GM23338 (cell line): ENCODE measurements around the gene C2CD4B. TPM values are rescaled to one million over a fixed set of nuclear protein-coding genes. Genes with fewer than 3 reads are reported as not detected.

ENCODE experiments used
- ATAC-seq: fragments of 200-7000 bp; cut with Tn5 transposase; 3 replicates; pipeline ENCODE4 v1.9.1; 2020
- DNase-seq: peaks from one replicate; pipeline ENCODE4 v3.0.0-alpha.2; 2015; ENCODE audit warnings: low spot score
- H2AFZ ChIP-seq: fragments of 200-600 bp; sonication (generic); 2 replicates; pipeline ENCODE4 v1.8.0; 2016; ENCODE audit warnings: antibody characterized with exemption, mild to moderate bottlenecking, moderate library complexity
- H3F3A ChIP-seq: fragments of 200-600 bp; sonication (generic); replicated peaks from 2 replicates; pipeline ENCODE4 v1.8.0; 2017; ENCODE audit warnings: antibody characterized with exemption, mixed run types, low read depth
- H3K27ac ChIP-seq: fragments of 200-600 bp; sonication (generic); 2 replicates; pipeline ENCODE4 v1.6.1; 2016; ENCODE audit warnings: low read depth
- H3K27me3 ChIP-seq: fragments of 200-600 bp; sonication (generic); 2 replicates; pipeline ENCODE4 v1.8.0; 2016; ENCODE audit warnings: mild to moderate bottlenecking, mixed run types, moderate library complexity; ENCODE audit not compliant: insufficient read depth
- H3K36me3 ChIP-seq: fragments of 200-600 bp; sonication (generic); 2 replicates; pipeline ENCODE4 v1.8.0; 2016; ENCODE audit warnings: mild to moderate bottlenecking; ENCODE audit not compliant: insufficient read depth
- H3K4me1 ChIP-seq: fragments of 200-600 bp; sonication (generic); 2 replicates; pipeline ENCODE4 v1.8.0; 2016; ENCODE audit warnings: mild to moderate bottlenecking, moderate library complexity; ENCODE audit not compliant: insufficient read depth
- H3K4me2 ChIP-seq: fragments of 200-600 bp; sonication (generic); 2 replicates; pipeline ENCODE4 v1.7.1; 2017; ENCODE audit warnings: mixed run types
- H3K4me3 ChIP-seq: fragments of 200-600 bp; sonication (generic); 2 replicates; pipeline ENCODE4 v1.6.1; 2016; ENCODE audit warnings: mixed run types
- H3K79me2 ChIP-seq: fragments of 200-600 bp; sonication (generic); replicated peaks from 2 replicates; pipeline ENCODE4 v1.8.0; 2017; ENCODE audit warnings: mild to moderate bottlenecking; ENCODE audit not compliant: insufficient read depth
- H3K9me2 ChIP-seq: fragments of 200-600 bp; sonication (generic); 2 replicates; pipeline ENCODE4 v1.8.0; 2017; ENCODE audit not compliant: insufficient read depth
- H4K20me1 ChIP-seq: fragments of 200-600 bp; sonication (generic); replicated peaks from 2 replicates; pipeline ENCODE4 v1.8.0; 2017; ENCODE audit warnings: mild to moderate bottlenecking; ENCODE audit not compliant: insufficient read depth
- H3K27ac Mint-ChIP-seq: 2 replicates; pipeline ENCODE4 v1.8.0; 2020; ENCODE audit warnings: inconsistent platforms, mild to moderate bottlenecking, moderate library complexity, mixed read lengths
- H3K27me3 Mint-ChIP-seq: 3 replicates; pipeline ENCODE4 v1.8.0; 2022; ENCODE audit warnings: low read depth, mild to moderate bottlenecking, moderate library complexity, mixed read lengths, inconsistent platforms; ENCODE audit not compliant: insufficient read depth, poor library complexity
- H3K36me3 Mint-ChIP-seq: 3 replicates; pipeline ENCODE4 v1.8.0; 2021; ENCODE audit warnings: low read depth, mild to moderate bottlenecking, inconsistent platforms, moderate library complexity, mixed read lengths
- H3K4me1 Mint-ChIP-seq: 3 replicates; pipeline ENCODE4 v1.8.0; 2020; ENCODE audit warnings: mild to moderate bottlenecking, inconsistent platforms, mixed read lengths
- H3K4me3 Mint-ChIP-seq: 3 replicates; pipeline ENCODE4 v1.8.0; 2021; ENCODE audit warnings: moderate library complexity, mild to moderate bottlenecking, inconsistent platforms, mixed read lengths
- H3K9me3 Mint-ChIP-seq: 3 replicates; pipeline ENCODE4 v1.8.0; 2020; ENCODE audit warnings: moderate library complexity, mild to moderate bottlenecking, inconsistent platforms, mixed read lengths
- CREB1 ChIP-seq: fragments of 250-450 bp; sonication (Bioruptor Pico); IDR thresholded peaks from 2 replicates; pipeline ENCODE4 v1.5.0; 2020; ENCODE audit warnings: low read depth, mild to moderate bottlenecking, moderate library complexity
- EZH2 ChIP-seq: fragments of 200-600 bp; sonication (generic); IDR thresholded peaks from one replicate; pipeline ENCODE4 v1.8.0; 2017; ENCODE audit warnings: antibody characterized with exemption, mild to moderate bottlenecking, low read depth; ENCODE audit not compliant: unreplicated experiment
- JUNB ChIP-seq: IDR thresholded peaks from one replicate; pipeline ENCODE4 v1.6.1; 2016; ENCODE audit warnings: antibody characterized with exemption; ENCODE audit not compliant: unreplicated experiment
- NANOG ChIP-seq: IDR thresholded peaks from 2 replicates; pipeline ENCODE4 v1.6.1; 2016; ENCODE audit warnings: antibody characterized with exemption, borderline replicate concordance
- POLR2AphosphoS5 ChIP-seq: IDR thresholded peaks from 2 replicates; pipeline ENCODE4 v1.6.1; 2016; ENCODE audit warnings: antibody characterized with exemption, low read depth
- STAT1 ChIP-seq: IDR thresholded peaks from one replicate; pipeline ENCODE4 v1.6.1; 2016; ENCODE audit warnings: antibody characterized with exemption; ENCODE audit not compliant: unreplicated experiment
- ZNF114 ChIP-seq: fragments of 250-450 bp; sonication (Bioruptor Pico); IDR thresholded peaks from 2 replicates; pipeline ENCODE4 v1.5.0; 2020; ENCODE audit warnings: mild to moderate bottlenecking, moderate library complexity
- ZNF331 ChIP-seq: fragments of 250-450 bp; sonication (Bioruptor Pico); IDR thresholded peaks from 2 replicates; pipeline ENCODE4 v1.5.0; 2020; ENCODE audit warnings: low read depth, mild to moderate bottlenecking, moderate library complexity
- long read RNA-seq: library from polyadenylated mRNA; unstranded; transcript quantifications from one replicate; pipeline ENCODE4 v2.0.0, GENCODE V29; 2020; ENCODE audit not compliant: unreplicated experiment
- polyA plus RNA-seq: library from polyadenylated mRNA; unstranded; fragments of >200 nt; fragmentation: Nextera tagmentation; extraction: Ambion mirVana; gene quantifications from 2 replicates; pipeline ENCODE4 v1.2.1, GENCODE V29; 2016
- total RNA-seq: library from RNA; depleted of rRNA; stranded (reverse); fragments of >200 nt; shearing (Covaris generic); gene quantifications from 2 replicates; pipeline ENCODE4 v1.2.3, GENCODE V29; 2014; rRNA removed
- TF ChIP-seq, protein P1 (sequence below): IDR thresholded peaks from 2 replicates; pipeline ENCODE4 v1.6.1; 2016; ENCODE audit warnings: antibody characterized with exemption
- TF ChIP-seq, protein P2 (sequence below), 2 experiments: fragments of 200-600 bp in 1 of 2; sonication (generic) in 1 of 2; conservative IDR thresholded peaks; 2 replicates each; pipeline versions ENCODE4 v1.5.1 to v1.6.1; 2016 to 2017; ENCODE audit warnings: antibody characterized with exemption in 2 of 2, low read depth in 2 of 2, mild to moderate bottlenecking in 2 of 2, moderate library complexity in 1 of 2
- TF ChIP-seq, protein P3 (sequence below): fragments of 250-450 bp; sonication (Bioruptor Pico); IDR thresholded peaks from 2 replicates; pipeline ENCODE4 v1.5.0; 2020; ENCODE audit warnings: mild to moderate bottlenecking, moderate library complexity
- TF ChIP-seq, protein P4 (sequence below): IDR thresholded peaks from one replicate; pipeline ENCODE4 v1.6.1; 2018; ENCODE audit warnings: antibody characterized with exemption; ENCODE audit not compliant: unreplicated experiment

Gene C2CD4B, protein sequence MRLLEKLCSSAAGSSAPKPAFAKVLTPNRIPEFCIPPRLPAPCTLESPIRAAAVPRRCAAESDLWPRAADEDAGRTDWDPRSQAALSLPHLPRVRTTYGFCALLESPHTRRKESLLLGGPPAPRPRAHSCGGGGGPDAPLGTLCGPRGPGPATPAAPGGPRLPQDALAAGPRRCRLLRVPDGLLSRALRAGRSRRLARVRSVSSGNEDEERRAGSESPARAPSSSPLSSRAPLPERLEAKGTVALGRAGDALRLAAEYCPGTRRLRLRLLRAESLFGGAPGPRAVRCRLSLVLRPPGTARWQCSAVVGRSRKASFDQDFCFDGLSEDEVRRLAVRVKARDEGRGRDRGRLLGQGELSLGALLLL
- 1.3 and 1.5 TPM in 2 replicates for total RNA-seq
- 0.31 TPM in 1 of 2 replicates, not detected in the other for polyA plus RNA-seq
- long read RNA-seq: 0 reads

DNA sequence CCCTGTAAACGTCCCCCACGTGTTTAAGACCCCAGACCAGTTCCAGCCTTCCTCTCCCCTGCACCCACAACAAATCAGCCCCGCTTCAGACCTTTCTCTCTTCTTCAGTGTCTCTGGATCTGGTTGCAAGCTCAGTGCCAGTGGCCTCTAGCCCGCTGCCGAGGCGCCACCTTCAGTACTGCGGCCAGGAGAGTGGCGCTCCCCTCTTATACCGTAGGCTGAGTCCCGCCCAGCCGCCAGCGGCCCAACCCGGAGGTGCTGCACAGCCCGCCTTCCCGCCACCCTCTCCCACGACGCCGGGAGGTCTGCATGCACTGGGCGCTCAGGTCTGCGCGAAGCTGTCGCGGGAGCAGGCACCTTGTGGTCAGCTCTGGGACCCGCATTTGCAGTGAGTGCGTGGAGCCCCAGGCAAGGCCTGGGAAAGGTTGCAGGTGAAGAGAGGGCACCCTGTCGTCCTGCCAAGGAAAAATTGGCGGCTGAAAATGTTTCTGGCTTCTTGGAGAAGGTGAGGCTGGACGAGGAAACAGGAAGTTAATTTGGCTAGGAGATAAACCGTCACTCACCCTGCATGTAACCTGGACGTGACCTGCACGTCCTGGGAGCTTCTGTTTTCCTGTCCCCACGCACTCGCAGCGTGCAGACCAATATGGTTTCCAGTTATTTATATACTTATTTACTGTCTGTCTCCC is at the start of gene C2CD4B:
TSS of gene C2CD4B (minus strand) at position 182 of the 689 bp plus-strand sequence. CDS start 301 bp downstream, outside the sequence.
- Mint-ChIP-seq H3K36me3 (no peaks in the 10 kb centered on the region; the same call in 2 of the 3 replicates), H3K9me3 (peaks cover 4% of the 10 kb centered on the region; the same call in 1 of the 3 replicates), H3K4me3 (peak within 1 kb of the TSS; percentile 75), H3K4me1 (peaks cover 11% of the 10 kb centered on the region), H3K27ac (no peak within 1 kb of the TSS), H3K27me3 (peaks cover 41% of the 10 kb centered on the region)
- Histone ChIP-seq H3K79me2 (no peaks in the 10 kb centered on the region), H3F3A (0 out of 2 replicates have a peak, but pooled peaks cover 9% of the 10 kb centered on the region), H3K27ac (no peak within 1 kb of the TSS), H3K4me1 (peaks cover 9% of the 10 kb centered on the region; the same call in 1 of the 2 replicates), H4K20me1 (peaks cover 4% of the 10 kb centered on the region; the same call in 1 of the 2 replicates), H3K4me2 (peak within 1 kb of the TSS; percentile 81), H2AFZ (peak within 1 kb of the TSS; percentile 93), H3K27me3 (peaks cover 57% of the 10 kb centered on the region), H3K36me3 (no peaks in the 10 kb centered on the region), H3K9me2 (no peaks in the 10 kb centered on the region; the same call in 1 of the 2 replicates), H3K4me3 (peak within 1 kb of the TSS; percentile 55)
- ATAC-seq: peak; percentile 90
- peak; percentile 78 for DNase-seq
- TF ChIP-seq CREB1 (CRISPR knock-in tag) (no peak), ZNF114 (CRISPR knock-in tag) (peak; percentile 10; the same call in 1 of the 2 replicates), POLR2AphosphoS5 (peak; percentile 77), ZNF331 (no peak), JUNB (no peak), EZH2 (peak; percentile 22), STAT1 (no peak), NANOG (no peak)
- TF ChIP-seq, protein P1, sequence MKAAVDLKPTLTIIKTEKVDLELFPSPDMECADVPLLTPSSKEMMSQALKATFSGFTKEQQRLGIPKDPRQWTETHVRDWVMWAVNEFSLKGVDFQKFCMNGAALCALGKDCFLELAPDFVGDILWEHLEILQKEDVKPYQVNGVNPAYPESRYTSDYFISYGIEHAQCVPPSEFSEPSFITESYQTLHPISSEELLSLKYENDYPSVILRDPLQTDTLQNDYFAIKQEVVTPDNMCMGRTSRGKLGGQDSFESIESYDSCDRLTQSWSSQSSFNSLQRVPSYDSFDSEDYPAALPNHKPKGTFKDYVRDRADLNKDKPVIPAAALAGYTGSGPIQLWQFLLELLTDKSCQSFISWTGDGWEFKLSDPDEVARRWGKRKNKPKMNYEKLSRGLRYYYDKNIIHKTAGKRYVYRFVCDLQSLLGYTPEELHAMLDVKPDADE: no peak
- TF ChIP-seq, protein P2, sequence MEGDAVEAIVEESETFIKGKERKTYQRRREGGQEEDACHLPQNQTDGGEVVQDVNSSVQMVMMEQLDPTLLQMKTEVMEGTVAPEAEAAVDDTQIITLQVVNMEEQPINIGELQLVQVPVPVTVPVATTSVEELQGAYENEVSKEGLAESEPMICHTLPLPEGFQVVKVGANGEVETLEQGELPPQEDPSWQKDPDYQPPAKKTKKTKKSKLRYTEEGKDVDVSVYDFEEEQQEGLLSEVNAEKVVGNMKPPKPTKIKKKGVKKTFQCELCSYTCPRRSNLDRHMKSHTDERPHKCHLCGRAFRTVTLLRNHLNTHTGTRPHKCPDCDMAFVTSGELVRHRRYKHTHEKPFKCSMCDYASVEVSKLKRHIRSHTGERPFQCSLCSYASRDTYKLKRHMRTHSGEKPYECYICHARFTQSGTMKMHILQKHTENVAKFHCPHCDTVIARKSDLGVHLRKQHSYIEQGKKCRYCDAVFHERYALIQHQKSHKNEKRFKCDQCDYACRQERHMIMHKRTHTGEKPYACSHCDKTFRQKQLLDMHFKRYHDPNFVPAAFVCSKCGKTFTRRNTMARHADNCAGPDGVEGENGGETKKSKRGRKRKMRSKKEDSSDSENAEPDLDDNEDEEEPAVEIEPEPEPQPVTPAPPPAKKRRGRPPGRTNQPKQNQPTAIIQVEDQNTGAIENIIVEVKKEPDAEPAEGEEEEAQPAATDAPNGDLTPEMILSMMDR (conservative IDR thresholded peaks at IDR 0.05; ENCODE audit: low read depth in 2 of 2): 0 out of 4 replicates have a peak, but pooled peaks of 1 of the 2 experiments have one; percentile 7
- TF ChIP-seq, protein P3, sequence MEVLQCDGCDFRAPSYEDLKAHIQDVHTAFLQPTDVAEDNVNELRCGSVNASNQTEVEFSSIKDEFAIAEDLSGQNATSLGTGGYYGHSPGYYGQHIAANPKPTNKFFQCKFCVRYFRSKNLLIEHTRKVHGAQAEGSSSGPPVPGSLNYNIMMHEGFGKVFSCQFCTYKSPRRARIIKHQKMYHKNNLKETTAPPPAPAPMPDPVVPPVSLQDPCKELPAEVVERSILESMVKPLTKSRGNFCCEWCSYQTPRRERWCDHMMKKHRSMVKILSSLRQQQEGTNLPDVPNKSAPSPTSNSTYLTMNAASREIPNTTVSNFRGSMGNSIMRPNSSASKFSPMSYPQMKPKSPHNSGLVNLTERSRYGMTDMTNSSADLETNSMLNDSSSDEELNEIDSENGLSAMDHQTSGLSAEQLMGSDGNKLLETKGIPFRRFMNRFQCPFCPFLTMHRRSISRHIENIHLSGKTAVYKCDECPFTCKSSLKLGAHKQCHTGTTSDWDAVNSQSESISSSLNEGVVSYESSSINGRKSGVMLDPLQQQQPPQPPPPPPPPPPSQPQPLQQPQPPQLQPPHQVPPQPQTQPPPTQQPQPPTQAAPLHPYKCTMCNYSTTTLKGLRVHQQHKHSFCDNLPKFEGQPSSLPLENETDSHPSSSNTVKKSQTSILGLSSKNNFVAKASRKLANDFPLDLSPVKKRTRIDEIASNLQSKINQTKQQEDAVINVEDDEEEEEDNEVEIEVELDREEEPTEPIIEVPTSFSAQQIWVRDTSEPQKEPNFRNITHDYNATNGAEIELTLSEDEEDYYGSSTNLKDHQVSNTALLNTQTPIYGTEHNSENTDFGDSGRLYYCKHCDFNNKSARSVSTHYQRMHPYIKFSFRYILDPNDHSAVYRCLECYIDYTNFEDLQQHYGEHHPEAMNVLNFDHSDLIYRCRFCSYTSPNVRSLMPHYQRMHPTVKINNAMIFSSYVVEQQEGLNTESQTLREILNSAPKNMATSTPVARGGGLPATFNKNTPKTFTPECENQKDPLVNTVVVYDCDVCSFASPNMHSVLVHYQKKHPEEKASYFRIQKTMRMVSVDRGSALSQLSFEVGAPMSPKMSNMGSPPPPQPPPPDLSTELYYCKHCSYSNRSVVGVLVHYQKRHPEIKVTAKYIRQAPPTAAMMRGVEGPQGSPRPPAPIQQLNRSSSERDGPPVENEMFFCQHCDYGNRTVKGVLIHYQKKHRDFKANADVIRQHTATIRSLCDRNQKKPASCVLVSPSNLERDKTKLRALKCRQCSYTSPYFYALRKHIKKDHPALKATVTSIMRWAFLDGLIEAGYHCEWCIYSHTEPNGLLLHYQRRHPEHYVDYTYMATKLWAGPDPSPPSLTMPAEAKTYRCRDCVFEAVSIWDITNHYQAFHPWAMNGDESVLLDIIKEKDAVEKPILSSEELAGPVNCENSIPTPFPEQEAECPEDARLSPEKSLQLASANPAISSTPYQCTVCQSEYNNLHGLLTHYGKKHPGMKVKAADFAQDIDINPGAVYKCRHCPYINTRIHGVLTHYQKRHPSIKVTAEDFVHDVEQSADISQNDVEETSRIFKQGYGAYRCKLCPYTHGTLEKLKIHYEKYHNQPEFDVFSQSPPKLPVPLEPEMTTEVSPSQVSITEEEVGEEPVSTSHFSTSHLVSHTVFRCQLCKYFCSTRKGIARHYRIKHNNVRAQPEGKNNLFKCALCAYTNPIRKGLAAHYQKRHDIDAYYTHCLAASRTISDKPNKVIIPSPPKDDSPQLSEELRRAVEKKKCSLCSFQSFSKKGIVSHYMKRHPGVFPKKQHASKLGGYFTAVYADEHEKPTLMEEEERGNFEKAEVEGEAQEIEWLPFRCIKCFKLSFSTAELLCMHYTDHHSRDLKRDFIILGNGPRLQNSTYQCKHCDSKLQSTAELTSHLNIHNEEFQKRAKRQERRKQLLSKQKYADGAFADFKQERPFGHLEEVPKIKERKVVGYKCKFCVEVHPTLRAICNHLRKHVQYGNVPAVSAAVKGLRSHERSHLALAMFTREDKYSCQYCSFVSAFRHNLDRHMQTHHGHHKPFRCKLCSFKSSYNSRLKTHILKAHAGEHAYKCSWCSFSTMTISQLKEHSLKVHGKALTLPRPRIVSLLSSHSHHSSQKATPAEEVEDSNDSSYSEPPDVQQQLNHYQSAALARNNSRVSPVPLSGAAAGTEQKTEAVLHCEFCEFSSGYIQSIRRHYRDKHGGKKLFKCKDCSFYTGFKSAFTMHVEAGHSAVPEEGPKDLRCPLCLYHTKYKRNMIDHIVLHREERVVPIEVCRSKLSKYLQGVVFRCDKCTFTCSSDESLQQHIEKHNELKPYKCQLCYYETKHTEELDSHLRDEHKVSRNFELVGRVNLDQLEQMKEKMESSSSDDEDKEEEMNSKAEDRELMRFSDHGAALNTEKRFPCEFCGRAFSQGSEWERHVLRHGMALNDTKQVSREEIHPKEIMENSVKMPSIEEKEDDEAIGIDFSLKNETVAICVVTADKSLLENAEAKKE: no peak
- TF ChIP-seq, protein P4, sequence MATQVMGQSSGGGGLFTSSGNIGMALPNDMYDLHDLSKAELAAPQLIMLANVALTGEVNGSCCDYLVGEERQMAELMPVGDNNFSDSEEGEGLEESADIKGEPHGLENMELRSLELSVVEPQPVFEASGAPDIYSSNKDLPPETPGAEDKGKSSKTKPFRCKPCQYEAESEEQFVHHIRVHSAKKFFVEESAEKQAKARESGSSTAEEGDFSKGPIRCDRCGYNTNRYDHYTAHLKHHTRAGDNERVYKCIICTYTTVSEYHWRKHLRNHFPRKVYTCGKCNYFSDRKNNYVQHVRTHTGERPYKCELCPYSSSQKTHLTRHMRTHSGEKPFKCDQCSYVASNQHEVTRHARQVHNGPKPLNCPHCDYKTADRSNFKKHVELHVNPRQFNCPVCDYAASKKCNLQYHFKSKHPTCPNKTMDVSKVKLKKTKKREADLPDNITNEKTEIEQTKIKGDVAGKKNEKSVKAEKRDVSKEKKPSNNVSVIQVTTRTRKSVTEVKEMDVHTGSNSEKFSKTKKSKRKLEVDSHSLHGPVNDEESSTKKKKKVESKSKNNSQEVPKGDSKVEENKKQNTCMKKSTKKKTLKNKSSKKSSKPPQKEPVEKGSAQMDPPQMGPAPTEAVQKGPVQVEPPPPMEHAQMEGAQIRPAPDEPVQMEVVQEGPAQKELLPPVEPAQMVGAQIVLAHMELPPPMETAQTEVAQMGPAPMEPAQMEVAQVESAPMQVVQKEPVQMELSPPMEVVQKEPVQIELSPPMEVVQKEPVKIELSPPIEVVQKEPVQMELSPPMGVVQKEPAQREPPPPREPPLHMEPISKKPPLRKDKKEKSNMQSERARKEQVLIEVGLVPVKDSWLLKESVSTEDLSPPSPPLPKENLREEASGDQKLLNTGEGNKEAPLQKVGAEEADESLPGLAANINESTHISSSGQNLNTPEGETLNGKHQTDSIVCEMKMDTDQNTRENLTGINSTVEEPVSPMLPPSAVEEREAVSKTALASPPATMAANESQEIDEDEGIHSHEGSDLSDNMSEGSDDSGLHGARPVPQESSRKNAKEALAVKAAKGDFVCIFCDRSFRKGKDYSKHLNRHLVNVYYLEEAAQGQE: no peak
